Endothelial cell of umbilical vein (primary cell): ENCODE results near the gene NHS.

ENCODE experiments used
- CTCF ChIP-seq, 2 donors: IDR thresholded peaks; 1 replicate in 1 of 2; 2 replicates in 1 of 2; pipeline ENCODE4 v1.5.1; 2011; ENCODE audit warnings: low read length in 2 of 2, mild to moderate bottlenecking in 2 of 2, moderate library complexity in 2 of 2, control low read depth in 1 of 2, inconsistent platforms in 1 of 2, low read depth in 1 of 2; ENCODE audit not compliant: insufficient read depth in 1 of 2; ENCODE audit errors: extremely low read depth in 1 of 2
- EZH2 ChIP-seq: IDR thresholded peaks from 2 replicates; pipeline ENCODE4 v1.6.1; 2012; ENCODE audit warnings: borderline replicate concordance, low read depth, mild to moderate bottlenecking, moderate library complexity, low read length, inconsistent platforms; ENCODE audit not compliant: severe bottlenecking
- MYC ChIP-seq: IDR thresholded peaks from one replicate; pipeline ENCODE4 v1.6.1; 2011; ENCODE audit warnings: mild to moderate bottlenecking, low read depth, low read length
- POLR2A ChIP-seq: IDR thresholded peaks from 2 replicates; pipeline ENCODE4 v1.6.1; 2012; ENCODE audit warnings: low read depth, mild to moderate bottlenecking, control low read depth, low read length

DNA sequence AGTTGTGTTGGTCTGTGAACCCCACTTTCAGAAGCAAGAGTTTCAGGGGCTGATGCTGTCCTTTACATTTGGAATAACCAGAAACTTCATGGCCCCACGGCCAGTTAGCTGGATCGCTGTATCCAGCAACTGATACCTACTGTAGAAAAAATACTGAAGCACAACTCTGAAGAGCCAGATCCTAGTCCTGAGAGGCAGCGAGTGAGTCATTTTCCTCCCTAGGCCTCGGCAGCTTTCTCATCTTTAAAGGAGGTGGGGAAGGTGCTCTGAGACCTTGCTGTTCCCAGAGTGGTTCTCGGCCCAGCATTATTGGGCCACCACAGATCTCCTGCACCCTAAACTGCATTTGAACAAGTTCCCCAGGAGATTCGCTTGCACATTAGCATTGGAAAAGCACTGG lies 63.2 kb downstream of the NHS start:
- TF ChIP-seq MYC (no peak), CTCF (IDR thresholded peaks at IDR 0.05; ENCODE audit: extremely low read depth in 1 of 2, insufficient read depth in 1 of 2, low read depth in 1 of 2, low read length in 2 of 2) (no peak), POLR2A (no peak), EZH2 (no peak)
